Ovary (tissue), 3 donors: ENCODE results near the gene TTC31.

Experiments used
- CTCF ChIP-seq, 3 donors: fragments of 450-650 bp in 2 of 3; fragments of 200-600 bp in 1 of 3; IDR thresholded peaks; one replicate each; pipeline versions ENCODE4 v1.5.1 to v1.8.0; 2016 to 2022; ENCODE audit warnings: antibody characterized with exemption in 3 of 3, mild to moderate bottlenecking in 1 of 3
- EP300 ChIP-seq: sonication (generic); formaldehyde crosslinking; IDR thresholded peaks from one replicate; pipeline ENCODE4 v1.6.1; 2017; ENCODE audit warnings: antibody characterized with exemption
- POLR2A ChIP-seq: fragments of 450-650 bp; IDR thresholded peaks from one replicate; pipeline ENCODE4 v1.6.1; 2017; ENCODE audit warnings: antibody characterized with exemption, mild to moderate bottlenecking, moderate library complexity
- donor health status: DM: no; HTN: no; CAD: no.

- no peak for TF ChIP-seq POLR2A
- TF ChIP-seq CTCF (IDR thresholded peaks at IDR 0.05) = no peak
- no peak for TF ChIP-seq EP300
These were observed 42.3 kb downstream of the TTC31 start for GRCh38 chr2:74524955-74525716.
